ENCODE results near the gene BCL11B. TPM values are rescaled to one million over a fixed set of nuclear protein-coding genes. Genes with fewer than 3 reads are reported as not detected.
A peak's percentile ranks its signal among the peaks of the same experiment; 100 is the strongest.

Gene BCL11B
- total and polyA plus RNA-seq, 2 of the 8 experiments (the other 6 are each of a cell fraction or from before 2014, with no cell fraction given): 0.63 to 5.9 TPM

GRCh38 chr14:99231161-99231849, 40.7 kb downstream of the BCL11B start:
- Histone ChIP-seq H3K56ac (replicated peaks; ENCODE audit: insufficient read length, low read depth, low read length) (no peak overlapping the region), H3K36me3 (ENCODE audit: control insufficient read depth in 2 of 4, insufficient read depth in 4 of 4, low read length in 3 of 4) (no peaks in the 10 kb centered on the region), H2BK20ac (ENCODE audit: low read length) (no peak overlapping the region), H3K14ac (ENCODE audit: insufficient read length) (no peak overlapping the region), H3K79me2 (ENCODE audit: control insufficient read depth in 1 of 2, insufficient read depth in 2 of 2, low read length in 2 of 2) (peaks cover 0 to 33% of the 10 kb centered on the region in 2 experiments; a peak in 1 of 4 replicates), H2BK15ac (ENCODE audit: low read length) (no peak overlapping the region), H3K79me1 (ENCODE audit: low read depth, low read length) (peaks cover 4% of the 10 kb centered on the region; the same call in 1 of the 2 replicates), H2BK5ac (ENCODE audit: low read depth, low read length) (peak overlapping the region; percentile 90; the same call in 1 of the 2 replicates), H3K27ac (ENCODE audit: low read depth, low read length) (no peak overlapping the region), H2AFZ (ENCODE audit: low read length) (no peak overlapping the region), H2BK120ac (replicated peaks; ENCODE audit: low read depth, low read length) (no peak overlapping the region), H3K4me3 (ENCODE audit: extremely low read depth in 1 of 4, insufficient read depth in 2 of 4, low read depth in 3 of 4, low read length in 4 of 4) (peak overlapping the region; percentile 36 to 60 (median 38)), H4K20me1 (replicated peaks in 1 of 2; ENCODE audit: control insufficient read depth in 1 of 2, insufficient read depth in 2 of 2, low read length in 2 of 2) (no peaks in the 10 kb centered on the region), H2AK5ac (ENCODE audit: low read depth, low read length) (no peak overlapping the region), H3K4me2 (ENCODE audit: insufficient read depth in 1 of 2, low read depth in 2 of 2, low read length in 2 of 2) (peak overlapping the region; percentile 82), H3K9ac (replicated peaks in 1 of 4; ENCODE audit: extremely low read depth in 1 of 4, low read depth in 3 of 4, low read length in 3 of 4) (no peak overlapping the region; a peak in 1 of 7 replicates), H3K9me3 (ENCODE audit: insufficient read depth in 2 of 2, low read depth in 1 of 2, low read length in 1 of 2) (no peaks in the 10 kb centered on the region), H3K23ac (ENCODE audit: insufficient read length) (no peak overlapping the region), H3K23me2 (ENCODE audit: low read depth, low read length) (peaks cover 9% of the 10 kb centered on the region; the same call in 1 of the 2 replicates), H4K91ac (replicated peaks; ENCODE audit: insufficient read length, low read length) (peak overlapping the region; percentile 9), H4K5ac (ENCODE audit: insufficient read length, low read depth, low read length) (peak overlapping the region; percentile 33), H3K4ac (replicated peaks; ENCODE audit: insufficient read length, low read depth, low read length) (no peak overlapping the region), H3K4me1 (replicated peaks in 1 of 4; ENCODE audit: control insufficient read depth in 3 of 4, insufficient read depth in 4 of 4, low read length in 3 of 4) (peaks cover 4 to 18% (median 13%) of the 10 kb centered on the region in 4 experiments), H2BK12ac (ENCODE audit: low read depth, low read length) (0 out of 2 replicates have a peak overlapping the region, but pooled peaks have one; percentile 27), H3K27me3 (replicated peaks in 1 of 4; ENCODE audit: control insufficient read depth in 3 of 4, extremely low read depth in 1 of 4, insufficient read depth in 3 of 4, low read length in 3 of 4) (no peaks in the 10 kb centered on the region), H3K18ac (ENCODE audit: extremely low read depth, low read length) (peak overlapping the region; percentile 83), H4K8ac (ENCODE audit: extremely low read depth, insufficient read depth, low read length) (peak overlapping the region; percentile 60)
- 26% methylated on average over 24 of the region's 38 CpGs; no CpG with 5 or more reads in 1 of the 2 experiments for WGBS, 2 experiments (ENCODE audit: extremely low coverage in 1 of 2, insufficient coverage in 1 of 2, insufficient read length in 1 of 2, insufficient replicate concordance in 2 of 2, low coverage in 1 of 2, low lambda C conversion rate in 2 of 2, missing lambda C conversion rate in 1 of 2)
- DNase-seq (ENCODE audit: low read depth in 1 of 2, low spot score in 2 of 2) (no peak), FAIRE-seq (no peak)
- ChIA-PET CTCF (ENCODE audit: partially characterized antibody) (interaction anchor here (0.8 to 7.5 kb wide), 11 partner anchors 10 to 425 kb away, joined by 3 to 45 read pairs (median 4); no protein-coding TSS in a partner anchor), POLR2A (ENCODE audit: partially characterized antibody) (interaction anchor here (0.6 to 1.3 kb wide), 8 partner anchors 10 to 329 kb away, joined by 3 to 6 read pairs (median 3); no protein-coding TSS in a partner anchor)
- TF ChIP-seq USF2 (IDR thresholded peaks at IDR 0.05; ENCODE audit: low read length) (no peak), PHF8 (conservative IDR thresholded peaks at IDR 0.05; ENCODE audit: low read depth, low read length) (0 out of 2 replicates have a peak, but pooled peaks have one; percentile 22)

Measured in H1 (cell line).